ENCODE data around the gene LCN10. TPM values are rescaled to one million over a fixed set of nuclear protein-coding genes. Genes with fewer than 3 reads are reported as not detected.

LCN10 gene
- total RNA-seq, 1 donor from 2014 or later, result not detected

DNA sequence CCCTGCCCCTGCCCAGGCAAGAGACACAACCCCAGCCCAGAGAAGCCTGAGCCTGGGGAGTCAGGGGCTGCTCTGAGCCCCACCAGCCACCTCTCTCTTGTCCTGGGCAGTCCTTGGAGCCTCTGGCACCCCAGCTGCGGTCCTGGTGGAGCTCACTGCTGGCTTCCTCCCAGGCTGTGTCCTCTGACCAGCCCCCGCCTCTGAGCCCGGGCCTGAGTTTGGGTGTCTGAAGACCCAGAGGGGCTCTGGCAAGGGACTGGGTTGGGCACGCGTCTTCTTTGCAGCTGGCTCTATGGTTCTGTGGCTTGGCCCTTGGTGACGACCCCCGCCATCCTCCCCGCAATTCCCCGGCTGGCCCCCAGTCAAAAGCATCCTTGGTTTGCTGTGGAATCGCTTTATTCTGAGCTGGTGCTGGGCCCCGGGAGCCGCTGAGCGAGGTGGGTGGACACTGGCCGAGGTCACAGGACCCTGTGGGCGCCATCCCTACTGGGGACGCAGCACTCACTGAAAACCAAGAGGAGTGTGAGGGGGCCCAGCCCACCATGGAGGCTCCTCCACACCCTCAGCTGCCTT is 985 bp upstream of the LCN10 start:
- Mint-ChIP-seq H3K36me3 (ENCODE audit: unreplicated experiment) (no peaks in the 10 kb centered on the region), H3K4me1 (ENCODE audit: unreplicated experiment) (no peaks in the 10 kb centered on the region), H3K27me3 (ENCODE audit: unreplicated experiment) (peaks cover 2% of the 10 kb centered on the region), H3K27ac (ENCODE audit: unreplicated experiment) (no peak overlapping the region), H3K4me3 (ENCODE audit: unreplicated experiment) (no peak overlapping the region), H3K9me3 (ENCODE audit: unreplicated experiment) (no peaks in the 10 kb centered on the region)
- TF ChIP-seq, protein P1, sequence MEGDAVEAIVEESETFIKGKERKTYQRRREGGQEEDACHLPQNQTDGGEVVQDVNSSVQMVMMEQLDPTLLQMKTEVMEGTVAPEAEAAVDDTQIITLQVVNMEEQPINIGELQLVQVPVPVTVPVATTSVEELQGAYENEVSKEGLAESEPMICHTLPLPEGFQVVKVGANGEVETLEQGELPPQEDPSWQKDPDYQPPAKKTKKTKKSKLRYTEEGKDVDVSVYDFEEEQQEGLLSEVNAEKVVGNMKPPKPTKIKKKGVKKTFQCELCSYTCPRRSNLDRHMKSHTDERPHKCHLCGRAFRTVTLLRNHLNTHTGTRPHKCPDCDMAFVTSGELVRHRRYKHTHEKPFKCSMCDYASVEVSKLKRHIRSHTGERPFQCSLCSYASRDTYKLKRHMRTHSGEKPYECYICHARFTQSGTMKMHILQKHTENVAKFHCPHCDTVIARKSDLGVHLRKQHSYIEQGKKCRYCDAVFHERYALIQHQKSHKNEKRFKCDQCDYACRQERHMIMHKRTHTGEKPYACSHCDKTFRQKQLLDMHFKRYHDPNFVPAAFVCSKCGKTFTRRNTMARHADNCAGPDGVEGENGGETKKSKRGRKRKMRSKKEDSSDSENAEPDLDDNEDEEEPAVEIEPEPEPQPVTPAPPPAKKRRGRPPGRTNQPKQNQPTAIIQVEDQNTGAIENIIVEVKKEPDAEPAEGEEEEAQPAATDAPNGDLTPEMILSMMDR (IDR thresholded peaks at IDR 0.05), result no peak
- no peak for DNase-seq (ENCODE audit: extremely low spot score, unreplicated experiment)

DNA sequence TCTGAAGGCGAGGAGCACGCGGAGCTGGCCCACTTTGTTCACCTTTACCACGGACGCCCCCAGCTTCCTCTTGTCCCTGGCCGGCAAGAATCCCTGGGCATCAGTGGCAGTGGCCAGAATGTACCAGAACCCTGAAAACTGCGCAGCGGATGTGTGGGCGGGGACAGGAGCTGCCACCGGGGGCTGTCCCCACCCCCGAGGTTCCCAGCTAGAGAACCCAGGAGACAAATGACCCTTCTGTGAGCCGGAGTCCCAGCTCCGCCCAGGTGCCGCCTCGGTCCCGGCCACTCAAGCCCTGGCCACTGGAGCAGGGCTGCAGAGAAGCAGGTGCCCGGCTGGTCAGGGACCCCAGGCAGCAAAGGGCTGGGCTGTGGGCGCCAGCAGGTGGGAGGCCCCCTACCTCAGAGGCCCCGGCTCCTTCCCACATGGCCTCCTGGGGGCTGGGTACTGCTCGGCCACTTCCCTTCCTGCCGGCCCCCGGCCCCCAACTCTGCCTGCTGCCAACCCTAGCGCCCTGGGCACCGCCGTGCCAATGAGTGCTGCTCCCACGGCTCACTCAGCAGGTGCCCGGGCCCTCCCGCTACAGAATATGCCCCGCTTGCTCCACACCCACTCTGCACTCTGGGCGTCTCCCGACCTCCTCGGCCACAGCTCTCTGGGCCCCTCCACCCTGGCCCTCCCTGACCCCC is 713 bp downstream of the LCN10 start:
- Mint-ChIP-seq H3K4me3 (ENCODE audit: unreplicated experiment) (no peak overlapping the region), H3K4me1 (ENCODE audit: unreplicated experiment) (no peaks in the 10 kb centered on the region), H3K36me3 (ENCODE audit: unreplicated experiment) (no peaks in the 10 kb centered on the region), H3K27me3 (ENCODE audit: unreplicated experiment) (peaks cover 9% of the 10 kb centered on the region), H3K9me3 (ENCODE audit: unreplicated experiment) (no peaks in the 10 kb centered on the region), H3K27ac (ENCODE audit: unreplicated experiment) (no peak overlapping the region)
- no peak for DNase-seq (ENCODE audit: extremely low spot score, unreplicated experiment)
- TF ChIP-seq, protein P1 (IDR thresholded peaks at IDR 0.05), result no peak

DNA sequence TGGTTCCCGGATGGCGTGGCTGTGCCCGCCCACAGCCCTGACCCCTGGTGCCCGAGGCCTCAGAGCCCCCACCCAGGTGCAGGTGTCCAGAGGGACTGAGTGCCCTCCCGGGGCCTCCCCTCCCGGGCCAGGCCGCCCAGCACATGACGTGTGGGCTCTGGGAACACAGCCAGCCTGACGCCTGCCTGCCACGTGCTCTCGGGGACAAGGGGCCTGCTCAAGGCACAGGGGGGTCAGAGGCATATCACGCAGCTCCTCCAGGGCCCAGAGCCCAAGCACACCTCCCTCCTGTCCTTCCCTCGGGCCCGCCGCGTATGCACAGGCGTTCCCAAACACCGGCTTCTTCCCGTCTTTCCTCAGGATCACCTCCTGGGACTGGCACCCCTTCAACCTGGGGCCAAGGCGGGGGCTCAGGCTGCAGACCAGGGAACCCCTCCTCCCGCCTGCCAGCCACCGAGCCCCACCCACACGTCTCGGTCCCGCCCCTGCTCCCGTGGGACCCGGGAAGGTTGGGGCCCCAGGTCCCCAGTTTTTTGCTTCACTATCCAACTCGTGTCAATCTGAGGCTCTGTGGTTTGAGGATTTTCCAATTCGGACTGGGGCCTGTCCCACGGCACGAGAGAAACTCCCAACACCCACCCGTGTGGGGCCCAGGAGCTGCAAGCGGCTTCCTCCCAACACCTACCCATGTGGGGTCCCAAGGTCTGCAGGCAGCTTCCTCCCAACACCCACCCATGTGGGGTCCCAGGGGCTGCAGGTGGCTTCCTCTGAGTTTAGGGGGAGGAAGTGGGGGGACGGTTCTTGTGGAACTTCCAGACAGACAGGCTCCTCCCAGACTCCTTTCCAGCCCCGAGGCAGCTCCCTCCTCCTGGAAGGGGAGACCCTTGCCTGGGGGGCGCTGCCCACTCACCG is 1.5 kb downstream of the LCN10 start:
- no peaks in the 10 kb centered on the region for H3K9me3 Mint-ChIP-seq (ENCODE audit: unreplicated experiment)
- H3K4me3 Mint-ChIP-seq (ENCODE audit: unreplicated experiment), result no peak overlapping the region
- DNase-seq (ENCODE audit: extremely low spot score, unreplicated experiment), result no peak

DNA sequence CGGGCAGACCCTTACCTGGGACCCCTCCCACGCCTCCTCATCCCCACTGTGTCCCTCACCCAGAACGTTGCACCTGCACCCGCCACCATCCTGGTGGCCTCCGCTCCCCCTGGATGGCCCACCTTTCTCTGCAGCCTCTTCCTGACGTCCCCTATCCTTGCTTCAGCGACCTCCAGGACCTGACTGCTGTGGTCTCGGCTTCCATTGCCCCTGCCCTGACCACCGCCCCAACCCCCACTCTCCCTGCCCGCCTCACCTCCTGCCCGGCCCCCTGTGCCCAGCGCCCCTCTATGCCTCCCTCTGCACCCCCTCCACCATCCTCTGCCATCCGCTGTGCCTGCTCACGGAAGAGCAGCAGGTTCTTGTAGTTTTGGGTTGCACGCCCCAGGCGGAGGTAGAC is 2.2 kb downstream of the LCN10 start:
- no peak for DNase-seq (ENCODE audit: extremely low spot score, unreplicated experiment)
- Mint-ChIP-seq H3K4me3 (ENCODE audit: unreplicated experiment) (no peak overlapping the region), H3K4me1 (ENCODE audit: unreplicated experiment) (no peaks in the 10 kb centered on the region), H3K36me3 (ENCODE audit: unreplicated experiment) (no peaks in the 10 kb centered on the region), H3K27me3 (ENCODE audit: unreplicated experiment) (peaks cover 9% of the 10 kb centered on the region), H3K9me3 (ENCODE audit: unreplicated experiment) (no peaks in the 10 kb centered on the region), H3K27ac (ENCODE audit: unreplicated experiment) (no peak overlapping the region)
- TF ChIP-seq, protein P1 (IDR thresholded peaks at IDR 0.05), result no peak

More for the DNA sequence above, 1.5 kb downstream of the LCN10 start:
- H3K27ac Mint-ChIP-seq (ENCODE audit: unreplicated experiment), result no peak overlapping the region
- TF ChIP-seq, protein P1 (IDR thresholded peaks at IDR 0.05), result no peak
- no peaks in the 10 kb centered on the region for H3K36me3 Mint-ChIP-seq (ENCODE audit: unreplicated experiment)
- no peaks in the 10 kb centered on the region for H3K4me1 Mint-ChIP-seq (ENCODE audit: unreplicated experiment)
- peaks cover 9% of the 10 kb centered on the region for H3K27me3 Mint-ChIP-seq (ENCODE audit: unreplicated experiment)

DNA sequence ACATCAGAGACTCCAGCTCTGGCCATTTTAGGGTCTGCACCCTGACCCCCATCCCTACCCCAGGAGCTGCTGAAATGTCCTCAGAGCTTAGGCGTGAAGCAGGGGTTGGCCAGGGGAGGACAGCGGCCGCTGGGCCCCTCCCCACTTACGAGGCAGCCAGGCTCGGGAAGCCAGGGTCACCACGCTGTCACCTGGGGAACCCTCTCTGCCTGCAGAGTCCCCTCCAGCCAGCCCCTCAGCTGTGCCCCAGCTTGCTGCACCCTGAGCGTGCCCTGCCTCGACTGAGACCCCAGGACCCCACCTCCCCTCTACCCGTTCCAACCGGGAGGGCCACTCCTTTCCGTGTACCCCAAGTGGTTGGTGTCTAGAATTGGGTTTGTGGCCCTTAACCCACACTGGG is 2.7 kb downstream of the LCN10 start:
- peaks cover 9% of the 10 kb centered on the region for H3K27me3 Mint-ChIP-seq (ENCODE audit: unreplicated experiment)
- no peaks in the 10 kb centered on the region for H3K4me1 Mint-ChIP-seq (ENCODE audit: unreplicated experiment)
- no peaks in the 10 kb centered on the region for H3K36me3 Mint-ChIP-seq (ENCODE audit: unreplicated experiment)
- H3K9me3 Mint-ChIP-seq (ENCODE audit: unreplicated experiment), result no peaks in the 10 kb centered on the region
- TF ChIP-seq, protein P1 (IDR thresholded peaks at IDR 0.05), result no peak
- H3K27ac Mint-ChIP-seq (ENCODE audit: unreplicated experiment), result no peak overlapping the region
- H3K4me3 Mint-ChIP-seq (ENCODE audit: unreplicated experiment), result no peak overlapping the region
- no peak for DNase-seq (ENCODE audit: extremely low spot score, unreplicated experiment)

All from osteocyte (in vitro differentiated cells).